Keratinocyte (primary cell): ENCODE data around the gene CASZ1. TPM values are rescaled to one million over a fixed set of nuclear protein-coding genes. Genes with fewer than 3 reads are reported as not detected.

Experiments
- DNase-seq: peaks from one replicate; pipeline ENCODE4 v3.0.0-alpha.2; 2011; ENCODE audit warnings: low read depth, missing footprints, low spot score
- FAIRE-seq: peaks from 2 replicates; lab custom pipeline; 2011; peaks lifted over from hg19 to GRCh38; lab: Jason Lieb, UNC
- H2AFZ ChIP-seq: 2 replicates; pipeline ENCODE4 v1.6.0; 2012; ENCODE audit warnings: low read length, control low read depth, inconsistent platforms; ENCODE audit not compliant: control insufficient read depth
- H3K27ac ChIP-seq: 2 replicates; pipeline ENCODE4 v1.5.1; 2011; ENCODE audit warnings: low read length; ENCODE audit not compliant: control insufficient read depth, insufficient read depth
- H3K27me3 ChIP-seq: 3 replicates; pipeline ENCODE4 v1.6.0; 2011; ENCODE audit warnings: low read length; ENCODE audit not compliant: control insufficient read depth, insufficient read depth; ENCODE audit errors: extremely low read depth
- H3K36me3 ChIP-seq, 2 experiments: 2 replicates in 1 of 2; 3 replicates in 1 of 2; pipeline ENCODE4 v1.5.1; 2011; ENCODE audit warnings: low read length in 2 of 2, mild to moderate bottlenecking in 1 of 2; ENCODE audit not compliant: control insufficient read depth in 2 of 2, insufficient read depth in 2 of 2; ENCODE audit errors: extremely low read depth in 1 of 2
- H3K4me1 ChIP-seq: 3 replicates; pipeline ENCODE4 v1.5.1; 2011; ENCODE audit warnings: low read length; ENCODE audit not compliant: control insufficient read depth, insufficient read depth; ENCODE audit errors: extremely low read depth
- H3K4me2 ChIP-seq: 3 replicates; pipeline ENCODE4 v1.6.0; 2011; ENCODE audit warnings: low read depth, low read length; ENCODE audit not compliant: control insufficient read depth, insufficient read depth; ENCODE audit errors: extremely low read depth
- H3K4me3 ChIP-seq, 3 experiments: fragments of 200-600 bp in 1 of 3; sonication (generic) in 1 of 3; 2 replicates in 2 of 3; 3 replicates in 1 of 3; pipeline ENCODE4 v1.5.1; 2011 to 2016; ENCODE audit warnings: low read length in 3 of 3, mild to moderate bottlenecking in 3 of 3, control low read depth in 2 of 3, inconsistent platforms in 1 of 3, low read depth in 1 of 3, mixed read lengths in 1 of 3, mixed run types in 1 of 3, moderate library complexity in 1 of 3; ENCODE audit not compliant: control insufficient read depth in 2 of 3, insufficient read depth in 2 of 3; ENCODE audit errors: extremely low read depth in 1 of 3
- H3K79me2 ChIP-seq: 2 replicates; pipeline ENCODE4 v1.6.0; 2012; ENCODE audit warnings: low read length; ENCODE audit not compliant: control insufficient read depth, insufficient read depth
- H3K9ac ChIP-seq: 3 replicates; pipeline ENCODE4 v1.6.0; 2011; ENCODE audit warnings: low read length; ENCODE audit not compliant: control insufficient read depth, insufficient read depth; ENCODE audit errors: extremely low read depth
- H3K9me1 ChIP-seq: 3 replicates; pipeline ENCODE4 v1.6.0; 2011; ENCODE audit warnings: low read length; ENCODE audit not compliant: control insufficient read depth, insufficient read depth; ENCODE audit errors: extremely low read depth
- H3K9me3 ChIP-seq: 2 replicates; pipeline ENCODE4 v1.5.1; 2012; ENCODE audit warnings: low read depth, low read length; ENCODE audit not compliant: control insufficient read depth
- H4K20me1 ChIP-seq: 3 replicates; pipeline ENCODE4 v1.6.0; 2011; ENCODE audit warnings: low read length; ENCODE audit not compliant: control insufficient read depth, insufficient read depth; ENCODE audit errors: extremely low read depth
- CTCF ChIP-seq, 3 experiments: IDR thresholded peaks in 1 of 3; conservative IDR thresholded peaks in 1 of 3; optimal IDR thresholded peaks in 1 of 3; 2 replicates in 2 of 3; 3 replicates in 1 of 3; pipeline versions ENCODE3 to v1.5.1; 2011; ENCODE audit warnings: low read length in 3 of 3, mild to moderate bottlenecking in 3 of 3, moderate library complexity in 2 of 3, control low read depth in 1 of 3, inconsistent platforms in 1 of 3; ENCODE audit not compliant: insufficient read depth in 2 of 3; ENCODE audit errors: extremely low read depth in 1 of 3
- EZH2 ChIP-seq: IDR thresholded peaks from one replicate; pipeline ENCODE4 v1.6.1; 2012; ENCODE audit warnings: inconsistent platforms, mild to moderate bottlenecking, low read length, moderate library complexity
- dilution Hi-C: fragments of 300-500 bp; cut with MboI; formaldehyde crosslinking; loops from one replicate; pipeline ENCODE4 v1.7.0; 2020; ENCODE audit warnings: low sequenced_read_pairs; ENCODE audit not compliant: extremely low pct_ligation_motif_present
- polyA plus RNA-seq, 5 experiments: library from polyadenylated mRNA; depleted of rRNA in 3 of 5; stranded (reverse) in 3 of 5; stranded (forward) in 1 of 5; unstranded in 1 of 5; fragments of >200 nt; gene quantifications; 1 replicate in 1 of 5; 2 replicates in 3 of 5; 3 replicates in 1 of 5; pipeline versions ENCODE4 v1.2.1 to v1.2.3, GENCODE V29; 2011 to 2012; ENCODE audit warnings: missing spikeins in 2 of 5, low read depth in 1 of 5, low replicate concordance in 1 of 5

CASZ1 gene
- polyA plus RNA-seq, 1 donor (not counting 4 experiments of a cell fraction or from before 2014, with no cell fraction given): 2.8 TPM

GRCh38 chr1:10678402-10678801, 118.0 kb downstream of the CASZ1 start:
- dilution Hi-C loops: no loop called here
- Histone ChIP-seq H3K9ac (no peak overlapping the region), H4K20me1 (peaks cover 3% of the 10 kb centered on the region), H3K9me3 (no peaks in the 10 kb centered on the region), H3K79me2 (no peaks in the 10 kb centered on the region), H2AFZ (no peak overlapping the region), H3K4me1 (peaks cover 4% of the 10 kb centered on the region), H3K27ac (no peak overlapping the region), H3K4me3 (no peak overlapping the region), H3K4me2 (no peak overlapping the region), H3K9me1 (no peaks in the 10 kb centered on the region), H3K27me3 (no peaks in the 10 kb centered on the region), H3K36me3 (peaks cover 0 to 3% of the 10 kb centered on the region in 2 experiments)
- TF ChIP-seq EZH2: no peak
- TF ChIP-seq CTCF (optimal IDR thresholded peaks at IDR 0.05 in 1 of 3, IDR thresholded peaks at IDR 0.05 in 1 of 3, conservative IDR thresholded peaks at IDR 0.05 in 1 of 3; ENCODE audit: extremely low read depth in 1 of 3, insufficient read depth in 2 of 3, low read length in 3 of 3): no peak
- DNase-seq: no peak
- no peak for FAIRE-seq

GRCh38 chr1:10677491-10678391, 118.7 kb downstream of the CASZ1 start:
- Histone ChIP-seq H3K9me3 (no peaks in the 10 kb centered on the region), H4K20me1 (peaks cover 3% of the 10 kb centered on the region), H3K27me3 (no peaks in the 10 kb centered on the region), H3K36me3 (no peaks in the 10 kb centered on the region), H3K79me2 (no peaks in the 10 kb centered on the region), H2AFZ (no peak overlapping the region), H3K27ac (no peak overlapping the region), H3K9ac (no peak overlapping the region), H3K4me2 (no peak overlapping the region), H3K9me1 (no peaks in the 10 kb centered on the region), H3K4me1 (peaks cover 4% of the 10 kb centered on the region), H3K4me3 (no peak overlapping the region)
- DNase-seq (no peak), FAIRE-seq (no peak)
- TF ChIP-seq CTCF (optimal IDR thresholded peaks at IDR 0.05 in 1 of 3, IDR thresholded peaks at IDR 0.05 in 1 of 3, conservative IDR thresholded peaks at IDR 0.05 in 1 of 3; ENCODE audit: extremely low read depth in 1 of 3, insufficient read depth in 2 of 3, low read length in 3 of 3): no peak
- TF ChIP-seq EZH2: no peak
- dilution Hi-C loops: no loop called here
